ENCODE measurements around the gene FOXC1. TPM values are rescaled to one million over a fixed set of nuclear protein-coding genes. Genes with fewer than 3 reads are reported as not detected.

Gene FOXC1
- total RNA-seq, 1 donor from 2014 or later: 2.3 TPM

DNA sequence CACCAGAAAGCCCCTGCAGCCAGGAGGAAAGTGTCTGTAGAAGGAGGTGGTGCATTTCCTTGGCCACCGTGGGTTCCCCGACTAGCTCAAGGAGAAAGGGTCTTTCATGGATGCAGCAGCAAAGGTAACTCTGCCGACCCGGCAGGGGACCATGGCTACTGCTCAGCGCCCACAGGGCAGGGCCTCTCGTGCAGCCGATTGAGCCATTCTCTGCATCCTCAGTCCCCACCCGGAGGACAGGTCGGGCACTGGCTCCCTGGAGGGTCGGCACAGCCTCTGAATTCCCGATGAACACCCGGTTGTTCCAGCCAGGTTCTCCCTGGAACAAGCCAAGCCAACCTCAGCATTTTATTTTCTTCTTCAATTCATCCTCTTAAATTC lies 24.1 kb upstream of the FOXC1 start:
- Histone ChIP-seq H3K4me1 (no peaks in the 10 kb centered on the region), H3K4me3 (no peak overlapping the region), H3K27ac (no peak overlapping the region), H3K27me3 (ENCODE audit: low read depth) (no peaks in the 10 kb centered on the region), H3K36me3 (no peaks in the 10 kb centered on the region), H3K9me3 (no peaks in the 10 kb centered on the region)
- DNase-seq (no peak), ATAC-seq (no peak)
- TF ChIP-seq, protein P1, sequence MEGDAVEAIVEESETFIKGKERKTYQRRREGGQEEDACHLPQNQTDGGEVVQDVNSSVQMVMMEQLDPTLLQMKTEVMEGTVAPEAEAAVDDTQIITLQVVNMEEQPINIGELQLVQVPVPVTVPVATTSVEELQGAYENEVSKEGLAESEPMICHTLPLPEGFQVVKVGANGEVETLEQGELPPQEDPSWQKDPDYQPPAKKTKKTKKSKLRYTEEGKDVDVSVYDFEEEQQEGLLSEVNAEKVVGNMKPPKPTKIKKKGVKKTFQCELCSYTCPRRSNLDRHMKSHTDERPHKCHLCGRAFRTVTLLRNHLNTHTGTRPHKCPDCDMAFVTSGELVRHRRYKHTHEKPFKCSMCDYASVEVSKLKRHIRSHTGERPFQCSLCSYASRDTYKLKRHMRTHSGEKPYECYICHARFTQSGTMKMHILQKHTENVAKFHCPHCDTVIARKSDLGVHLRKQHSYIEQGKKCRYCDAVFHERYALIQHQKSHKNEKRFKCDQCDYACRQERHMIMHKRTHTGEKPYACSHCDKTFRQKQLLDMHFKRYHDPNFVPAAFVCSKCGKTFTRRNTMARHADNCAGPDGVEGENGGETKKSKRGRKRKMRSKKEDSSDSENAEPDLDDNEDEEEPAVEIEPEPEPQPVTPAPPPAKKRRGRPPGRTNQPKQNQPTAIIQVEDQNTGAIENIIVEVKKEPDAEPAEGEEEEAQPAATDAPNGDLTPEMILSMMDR (IDR thresholded peaks at IDR 0.05): no peak
- intact Hi-C loops (cut with DNase I): no loop called here

DNA sequence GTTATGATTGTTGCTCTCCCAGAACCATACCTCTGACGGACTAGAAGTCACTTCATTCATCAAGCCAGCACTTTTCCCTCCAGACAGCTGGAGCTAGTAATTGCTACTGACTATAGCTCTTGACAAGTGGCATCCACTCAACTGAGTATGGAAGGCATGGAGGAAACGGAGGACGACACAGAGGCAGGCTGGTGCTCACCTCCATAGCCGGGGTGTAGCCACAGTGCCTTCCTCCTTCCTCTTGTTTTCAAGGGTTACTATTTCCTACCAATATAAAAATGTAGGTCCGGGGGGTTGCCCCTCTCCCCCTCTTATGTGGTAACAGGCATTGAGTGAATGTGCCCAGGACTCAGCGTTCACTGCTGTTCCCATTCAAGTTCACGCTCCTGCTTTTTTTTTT lies 23.5 kb upstream of the FOXC1 start:
- no peak overlapping the region for H3K27ac ChIP-seq
- no peaks in the 10 kb centered on the region for H3K9me3 ChIP-seq
- ATAC-seq (no peak), DNase-seq (no peak)
- H3K36me3 ChIP-seq: no peaks in the 10 kb centered on the region
- H3K4me3 ChIP-seq: no peak overlapping the region
- intact Hi-C loops (cut with DNase I): no loop called here
- TF ChIP-seq, protein P1 (IDR thresholded peaks at IDR 0.05): no peak
- no peaks in the 10 kb centered on the region for H3K27me3 ChIP-seq (ENCODE audit: low read depth)
- no peaks in the 10 kb centered on the region for H3K4me1 ChIP-seq

DNA sequence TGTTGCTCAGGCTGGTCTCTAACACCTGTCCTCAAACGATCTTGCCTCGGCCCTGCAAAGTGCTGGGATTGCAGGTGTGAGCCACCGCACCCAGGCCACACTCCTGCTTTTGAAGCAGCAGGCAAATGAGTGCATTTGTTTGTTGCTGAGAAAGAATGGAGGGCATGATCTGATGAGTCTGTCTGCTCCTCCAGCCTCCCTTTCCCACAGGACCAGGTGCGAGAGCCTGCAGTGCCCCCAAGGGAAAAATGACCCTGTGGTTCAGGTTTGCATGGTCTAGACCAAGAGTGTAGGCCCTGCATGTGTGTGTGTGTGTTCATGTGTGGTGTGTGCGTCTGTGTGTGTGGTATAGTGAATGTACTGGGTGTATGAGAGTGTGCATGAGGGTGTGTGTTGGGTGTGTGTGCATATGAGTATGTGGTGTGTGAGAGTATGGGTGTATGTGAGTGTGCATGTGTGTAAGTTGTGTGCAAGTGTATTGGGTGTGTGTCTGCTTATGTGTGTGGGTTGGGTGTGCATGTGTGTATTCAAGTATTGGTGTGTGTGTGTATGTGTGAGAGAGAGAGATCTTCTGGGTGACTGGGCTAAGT lies 22.8 kb upstream of the FOXC1 start:
- no peaks in the 10 kb centered on the region for H3K4me1 ChIP-seq
- TF ChIP-seq, protein P1 (IDR thresholded peaks at IDR 0.05): no peak
- ATAC-seq (peak in 1 of 2 donors; percentile 34), DNase-seq (no peak)
- no peak overlapping the region for H3K4me3 ChIP-seq
- intact Hi-C loops (cut with DNase I): no loop called here
- H3K27me3 ChIP-seq (ENCODE audit: low read depth): no peaks in the 10 kb centered on the region
- H3K27ac ChIP-seq: no peak overlapping the region
- no peaks in the 10 kb centered on the region for H3K36me3 ChIP-seq
- no peaks in the 10 kb centered on the region for H3K9me3 ChIP-seq

DNA sequence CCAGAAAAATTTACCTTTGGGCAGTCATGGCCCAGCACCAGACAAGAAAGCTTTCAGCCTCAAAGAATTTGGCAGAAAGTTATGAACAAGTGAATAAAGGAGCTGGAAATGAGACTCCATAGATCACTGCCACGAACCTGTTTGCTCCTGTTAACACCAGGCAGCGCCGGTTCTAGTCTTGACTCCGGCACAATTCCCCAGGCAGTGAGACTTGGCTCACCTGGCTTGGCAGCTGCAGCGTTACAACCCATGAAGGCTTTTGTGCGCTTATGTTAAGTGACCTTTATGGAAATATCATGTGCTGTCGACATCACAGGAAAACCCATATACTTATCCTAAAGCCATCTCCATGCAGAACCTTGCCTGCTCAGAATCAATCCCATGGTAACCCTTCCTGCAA lies 22.2 kb upstream of the FOXC1 start:
- Histone ChIP-seq H3K27ac (no peak overlapping the region), H3K4me3 (no peak overlapping the region), H3K36me3 (no peaks in the 10 kb centered on the region), H3K4me1 (no peaks in the 10 kb centered on the region), H3K27me3 (ENCODE audit: low read depth) (no peaks in the 10 kb centered on the region), H3K9me3 (no peaks in the 10 kb centered on the region)
- no peak for DNase-seq
- ATAC-seq: no peak
- intact Hi-C loops (cut with DNase I): no loop called here
- TF ChIP-seq, protein P1 (IDR thresholded peaks at IDR 0.05): no peak

DNA sequence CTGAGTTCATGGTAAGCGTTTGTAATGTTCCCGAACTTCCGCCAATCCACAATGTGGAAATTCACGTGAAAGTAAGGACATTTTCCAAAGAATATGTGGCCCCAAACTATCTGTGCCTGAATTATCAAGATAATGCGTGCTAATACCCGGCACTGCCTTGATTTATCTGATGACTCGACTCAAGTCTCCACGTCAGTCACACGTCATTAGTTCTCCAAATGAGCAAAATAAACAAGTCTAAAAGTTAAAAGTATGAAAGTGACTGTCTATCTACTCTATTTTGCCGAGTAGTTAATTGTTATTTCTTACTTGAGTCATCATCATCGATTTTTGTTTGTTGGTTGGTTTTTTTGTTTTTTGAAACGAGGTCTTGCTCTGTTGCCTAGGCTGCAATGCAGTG lies 21.7 kb upstream of the FOXC1 start:
- no peaks in the 10 kb centered on the region for H3K36me3 ChIP-seq
- no peaks in the 10 kb centered on the region for H3K9me3 ChIP-seq
- TF ChIP-seq, protein P1 (IDR thresholded peaks at IDR 0.05): no peak
- no peak overlapping the region for H3K27ac ChIP-seq
- intact Hi-C loops (cut with DNase I): no loop called here
- H3K4me3 ChIP-seq: no peak overlapping the region
- peaks cover 3% of the 10 kb centered on the region for H3K27me3 ChIP-seq (ENCODE audit: low read depth)
- no peak for DNase-seq
- no peak for ATAC-seq
- H3K4me1 ChIP-seq: no peaks in the 10 kb centered on the region

DNA sequence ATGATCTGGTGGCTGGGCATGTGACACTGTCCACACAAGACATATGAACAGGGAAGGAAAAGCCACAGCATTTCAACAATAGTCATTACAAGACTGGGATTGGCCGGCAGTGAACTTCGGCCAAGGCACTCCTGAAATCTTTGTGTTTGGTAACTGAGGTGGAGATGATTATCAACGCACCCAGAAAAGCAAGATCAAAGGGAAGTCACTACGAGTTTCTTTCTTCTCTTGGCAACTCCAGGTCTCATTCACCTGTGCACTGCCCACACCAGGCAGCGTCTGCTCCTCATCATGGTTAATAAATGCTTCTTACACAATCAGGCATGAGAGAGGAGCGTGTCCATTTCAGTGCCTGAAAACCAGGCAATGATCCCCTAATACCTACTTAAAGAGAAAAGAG lies 20.5 kb upstream of the FOXC1 start:
- H3K27ac ChIP-seq: no peak overlapping the region
- H3K9me3 ChIP-seq: no peaks in the 10 kb centered on the region
- no peak overlapping the region for H3K4me3 ChIP-seq
- H3K36me3 ChIP-seq: no peaks in the 10 kb centered on the region
- intact Hi-C loops (cut with DNase I): no loop called here
- ATAC-seq (no peak), DNase-seq (no peak)
- TF ChIP-seq, protein P1 (IDR thresholded peaks at IDR 0.05): no peak
- H3K27me3 ChIP-seq (ENCODE audit: low read depth): peaks cover 13% of the 10 kb centered on the region
- no peaks in the 10 kb centered on the region for H3K4me1 ChIP-seq

All from lower lobe of right lung (tissue), 2 donors.